Measurements from ENCODE around the gene ANXA4.

- TF ChIP-seq CTCF (IDR thresholded peaks at IDR 0.05) (peak; percentile 82 to 99 (median 99)), POLR2A (IDR thresholded peaks at IDR 0.05) (no peak)
Observed at GRCh38 chr2:69816923-69817542, 75.1 kb downstream of the ANXA4 start.
